ENCODE data around the gene PPFIA3.
"Not testable (repeated sequence)": the region's sequence is repeated elsewhere in the genome, so short reads cannot be mapped to it uniquely, and the experiment has no call there.

- TF ChIP-seq, protein P1, sequence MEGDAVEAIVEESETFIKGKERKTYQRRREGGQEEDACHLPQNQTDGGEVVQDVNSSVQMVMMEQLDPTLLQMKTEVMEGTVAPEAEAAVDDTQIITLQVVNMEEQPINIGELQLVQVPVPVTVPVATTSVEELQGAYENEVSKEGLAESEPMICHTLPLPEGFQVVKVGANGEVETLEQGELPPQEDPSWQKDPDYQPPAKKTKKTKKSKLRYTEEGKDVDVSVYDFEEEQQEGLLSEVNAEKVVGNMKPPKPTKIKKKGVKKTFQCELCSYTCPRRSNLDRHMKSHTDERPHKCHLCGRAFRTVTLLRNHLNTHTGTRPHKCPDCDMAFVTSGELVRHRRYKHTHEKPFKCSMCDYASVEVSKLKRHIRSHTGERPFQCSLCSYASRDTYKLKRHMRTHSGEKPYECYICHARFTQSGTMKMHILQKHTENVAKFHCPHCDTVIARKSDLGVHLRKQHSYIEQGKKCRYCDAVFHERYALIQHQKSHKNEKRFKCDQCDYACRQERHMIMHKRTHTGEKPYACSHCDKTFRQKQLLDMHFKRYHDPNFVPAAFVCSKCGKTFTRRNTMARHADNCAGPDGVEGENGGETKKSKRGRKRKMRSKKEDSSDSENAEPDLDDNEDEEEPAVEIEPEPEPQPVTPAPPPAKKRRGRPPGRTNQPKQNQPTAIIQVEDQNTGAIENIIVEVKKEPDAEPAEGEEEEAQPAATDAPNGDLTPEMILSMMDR (IDR thresholded peaks at IDR 0.05): not testable (repeated sequence)
- TF ChIP-seq SP1 (CRISPR knock-in tag; conservative IDR thresholded peaks at IDR 0.05); ESRRA (CRISPR knock-in tag; IDR thresholded peaks at IDR 0.05; ENCODE audit: borderline replicate concordance): not testable (repeated sequence)
Observed at GRCh38 chr19:49146408-49146770, 27.0 kb downstream of the PPFIA3 start.
